Measurements from ENCODE around the gene ROBO1.

DNA sequence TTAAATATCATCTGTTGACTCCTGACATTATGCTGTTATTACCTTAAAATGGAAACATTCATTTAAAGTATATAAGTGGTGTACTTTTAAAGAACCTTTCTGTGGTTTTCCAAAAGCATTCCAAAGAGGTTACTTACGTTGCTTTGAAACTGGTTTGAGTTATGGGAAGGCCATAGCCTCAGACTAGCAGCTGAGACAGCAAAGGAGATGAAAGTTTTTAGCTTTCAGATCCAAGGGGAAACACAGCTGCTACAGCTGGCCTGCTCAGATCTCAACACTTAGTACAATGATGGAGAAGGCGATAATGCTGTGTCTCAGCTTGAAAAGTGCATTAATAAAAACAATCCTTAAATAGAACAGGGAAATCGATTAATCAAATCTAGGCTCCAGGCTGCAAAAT is 921.1 kb downstream of the ROBO1 start:
- TF ChIP-seq FOXP2 (optimal IDR thresholded peaks at IDR 0.05; ENCODE audit: control extremely low read depth, extremely low read length, insufficient read depth), result no peak
- no peak for TF ChIP-seq EZH2 (IDR thresholded peaks at IDR 0.05)

All from SK-N-MC (cell line).